ENCODE results near the gene TMEM198. TPM values are rescaled to one million over a fixed set of nuclear protein-coding genes. Genes with fewer than 3 reads are reported as not detected.
A peak's percentile ranks its signal among the peaks of the same experiment; 100 is the strongest.

The TMEM198 gene
- total RNA-seq, 1 donor = 2.6 TPM

GRCh38 chr2:219514196-219514761 lies 29.5 kb upstream of the TMEM198 start, which contains the start of gene ASIC4:
Gene ASIC4 (plus strand): TSS chr2:219514482. CDS start chr2:219514725, 243 bp downstream.
- H3K4me3 ChIP-seq (ENCODE audit: low read depth, low read length) = no peak within 1 kb of the TSS
- DNase-seq (ENCODE audit: low read depth) = peak; percentile 12
- TF ChIP-seq CTCF (IDR thresholded peaks at IDR 0.05; ENCODE audit: insufficient read depth, low read depth, low read length) = no peak

GRCh38 chr2:219514836-219515235 lies 29.0 kb upstream of the TMEM198 start:
- TF ChIP-seq CTCF (IDR thresholded peaks at IDR 0.05; ENCODE audit: insufficient read depth, low read depth, low read length) = no peak
- no peak for DNase-seq (ENCODE audit: low read depth)
- no peak overlapping the region for H3K4me3 ChIP-seq (ENCODE audit: low read depth, low read length)

- TF ChIP-seq CTCF (IDR thresholded peaks at IDR 0.05; ENCODE audit: insufficient read depth, low read depth, low read length) = no peak
- DNase-seq (ENCODE audit: low read depth) = no peak
- H3K4me3 ChIP-seq (ENCODE audit: low read depth, low read length) = no peak overlapping the region
Observed at GRCh38 chr2:219515874-219516629, 27.8 kb upstream of the TMEM198 start.

GRCh38 chr2:219516888-219517287 lies 26.9 kb upstream of the TMEM198 start:
- no peak overlapping the region for H3K4me3 ChIP-seq (ENCODE audit: low read depth, low read length)
- no peak for TF ChIP-seq CTCF (IDR thresholded peaks at IDR 0.05; ENCODE audit: insufficient read depth, low read depth, low read length)
- no peak for DNase-seq (ENCODE audit: low read depth)

GRCh38 chr2:219517954-219518778 lies 25.7 kb upstream of the TMEM198 start:
- no peak for DNase-seq (ENCODE audit: low read depth)
- H3K4me3 ChIP-seq (ENCODE audit: low read depth, low read length) = no peak overlapping the region
- no peak for TF ChIP-seq CTCF (IDR thresholded peaks at IDR 0.05; ENCODE audit: insufficient read depth, low read depth, low read length)

GRCh38 chr2:219519526-219519916 lies 24.3 kb upstream of the TMEM198 start:
- H3K4me3 ChIP-seq (ENCODE audit: low read depth, low read length) = no peak overlapping the region
- TF ChIP-seq CTCF (IDR thresholded peaks at IDR 0.05; ENCODE audit: insufficient read depth, low read depth, low read length) = no peak
- no peak for DNase-seq (ENCODE audit: low read depth)
